Measurements from ENCODE around the gene ACAA1. TPM values are rescaled to one million over a fixed set of nuclear protein-coding genes. Genes with fewer than 3 reads are reported as not detected.

ACAA1 gene
- total RNA-seq, 1 experiment from 2014 or later = 52.0 TPM

DNA sequence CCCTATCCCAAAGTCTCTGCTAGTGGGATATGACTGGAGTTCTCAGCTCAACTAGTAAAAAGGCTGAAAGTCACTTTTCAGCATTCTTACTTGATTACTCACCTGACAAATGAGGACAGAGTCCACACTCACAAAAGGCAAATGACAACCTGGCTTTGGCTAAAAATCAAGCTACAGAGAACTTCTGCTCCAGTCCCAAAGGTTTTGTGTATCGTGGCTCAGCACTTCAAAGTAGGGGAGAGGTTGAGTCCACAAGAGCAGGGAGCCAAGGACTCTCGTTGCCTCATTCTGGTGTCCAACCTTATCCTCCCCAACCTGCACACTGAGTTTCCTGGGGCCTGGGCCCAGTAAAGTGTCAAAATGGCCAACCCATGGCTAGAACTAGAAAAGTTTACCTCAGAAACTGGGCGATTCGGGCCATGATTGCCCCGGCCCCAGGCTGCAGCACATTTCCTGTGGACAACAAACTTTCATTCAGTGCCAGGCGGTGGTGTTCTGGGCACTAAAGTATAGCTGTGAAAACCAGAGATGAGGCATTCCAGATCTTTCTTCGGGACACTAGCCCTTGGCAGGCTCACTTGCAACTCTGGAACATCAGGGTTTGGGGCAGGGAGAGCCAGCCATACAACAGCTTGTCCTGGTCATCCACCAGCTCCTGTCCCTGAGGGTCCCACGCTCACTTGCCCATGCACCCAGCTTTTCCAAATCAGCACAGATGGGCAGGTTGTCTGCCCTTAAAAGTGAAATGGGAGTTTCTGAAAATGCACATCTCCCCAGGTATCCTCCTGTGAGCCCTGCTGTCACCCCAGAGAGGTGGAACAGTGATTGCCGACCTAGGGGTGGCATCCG, 3.1 kb downstream of the ACAA1 start:
- intact Hi-C loops (cut with micrococcal nuclease; ENCODE audit: unreplicated experiment) = no loop called here
- ChIA-PET POLR2A (no interaction called here), CTCF (no interaction called here)
- Histone ChIP-seq H3K4me1 (ENCODE audit: control insufficient read depth, insufficient read depth, low read length) (peaks cover 5% of the 10 kb centered on the region), H3K27ac (ENCODE audit: low read length) (no peak overlapping the region), H3K27me3 (ENCODE audit: control insufficient read depth, insufficient read depth, low read length) (no peaks in the 10 kb centered on the region), H3K4me3 (ENCODE audit: low read depth in 2 of 2, low read length in 2 of 2) (no peak overlapping the region), H3K36me3 (ENCODE audit: control insufficient read depth, insufficient read depth, low read length) (peaks cover 5% of the 10 kb centered on the region), H3K9me3 (ENCODE audit: control insufficient read depth, insufficient read depth, low read depth, low read length) (no peaks in the 10 kb centered on the region)
- no peak for DNase-seq (ENCODE audit: low read depth, low spot score)
- no peak for TF ChIP-seq REST (IDR thresholded peaks at IDR 0.05; ENCODE audit: insufficient read depth in 1 of 2, low read depth in 2 of 2, low read length in 1 of 2)
- TF ChIP-seq CTCF (IDR thresholded peaks at IDR 0.05) = no peak
- TF ChIP-seq POLR2AphosphoS5 (IDR thresholded peaks at IDR 0.05; ENCODE audit: low read depth, low read length) = no peak
- TF ChIP-seq SIN3A (IDR thresholded peaks at IDR 0.05; ENCODE audit: borderline replicate concordance, insufficient read depth, low read depth, low read length) = no peak
- no peak for TF ChIP-seq TCF7L2 (IDR thresholded peaks at IDR 0.05; ENCODE audit: low read depth, low read length)
- ATAC-seq = no peak
- BruUV-seq (replicated peaks) = TSS peak; percentile 64
- in situ Hi-C loops (cut with HindIII; ENCODE audit: low pct_unique_long_range_greater_than_20kb, low sequenced_read_pairs) = no loop called here

DNA sequence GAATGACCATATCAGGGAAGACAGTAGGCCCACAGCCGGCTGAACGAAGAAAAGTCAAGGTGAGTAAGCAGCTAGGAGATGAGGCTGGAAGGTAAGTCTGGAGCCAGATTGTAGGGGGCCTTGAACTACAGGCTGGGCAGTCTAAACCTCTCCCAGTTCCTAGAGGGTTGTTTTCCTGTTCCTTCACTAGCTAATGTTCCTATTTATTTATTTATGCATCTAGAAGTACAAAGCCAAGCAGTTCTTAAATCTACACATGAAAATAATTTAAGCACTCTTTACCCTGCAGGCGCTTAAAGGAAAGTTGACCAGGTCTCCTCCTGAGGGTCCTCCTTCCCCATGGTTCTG, 3.7 kb downstream of the ACAA1 start:
- peaks cover 5% of the 10 kb centered on the region for H3K36me3 ChIP-seq (ENCODE audit: control insufficient read depth, insufficient read depth, low read length)
- CTCF ChIA-PET = no interaction called here

More for the DNA sequence above, 3.7 kb downstream of the ACAA1 start:
- peaks cover 5% of the 10 kb centered on the region for H3K4me1 ChIP-seq (ENCODE audit: control insufficient read depth, insufficient read depth, low read length)
- no peak for ATAC-seq
- DNase-seq (ENCODE audit: low read depth, low spot score) = no peak
- no peak for TF ChIP-seq POLR2AphosphoS5 (IDR thresholded peaks at IDR 0.05; ENCODE audit: low read depth, low read length)
- no peak for TF ChIP-seq REST (IDR thresholded peaks at IDR 0.05; ENCODE audit: insufficient read depth in 1 of 2, low read depth in 2 of 2, low read length in 1 of 2)
- TF ChIP-seq CTCF (IDR thresholded peaks at IDR 0.05) = no peak
- TF ChIP-seq SIN3A (IDR thresholded peaks at IDR 0.05; ENCODE audit: borderline replicate concordance, insufficient read depth, low read depth, low read length) = no peak
- TF ChIP-seq TCF7L2 (IDR thresholded peaks at IDR 0.05; ENCODE audit: low read depth, low read length) = no peak
- H3K27me3 ChIP-seq (ENCODE audit: control insufficient read depth, insufficient read depth, low read length) = no peaks in the 10 kb centered on the region
- no peaks in the 10 kb centered on the region for H3K9me3 ChIP-seq (ENCODE audit: control insufficient read depth, insufficient read depth, low read depth, low read length)
- H3K27ac ChIP-seq (ENCODE audit: low read length) = no peak overlapping the region
- in situ Hi-C loops (cut with HindIII; ENCODE audit: low pct_unique_long_range_greater_than_20kb, low sequenced_read_pairs) (no loop called here), intact Hi-C loops (cut with micrococcal nuclease; ENCODE audit: unreplicated experiment) (no loop called here)
- H3K4me3 ChIP-seq (ENCODE audit: low read depth in 2 of 2, low read length in 2 of 2) = no peak overlapping the region
- POLR2A ChIA-PET = no interaction called here
- BruUV-seq (replicated peaks) = no TSS peak
